WERI-Rb-1 (cell line): ENCODE results near the gene SLC18B1.

ENCODE experiments used
- DNase-seq: peaks from one replicate; pipeline ENCODE4 v3.0.0-alpha.2; 2020
- H3K27ac ChIP-seq: fragments of 250-450 bp; sonication (Bioruptor Pico); 2 replicates; pipeline ENCODE4 v1.5.1; 2020; ENCODE audit warnings: mild to moderate bottlenecking, moderate library complexity
- H3K27me3 ChIP-seq: fragments of 250-450 bp; sonication (Bioruptor Pico); 2 replicates; pipeline ENCODE4 v1.5.1; 2021; ENCODE audit warnings: mild to moderate bottlenecking, low read depth, moderate library complexity; ENCODE audit not compliant: insufficient read depth, severe bottlenecking
- H3K36me3 ChIP-seq: fragments of 250-450 bp; sonication (Bioruptor Pico); 2 replicates; pipeline ENCODE4 v1.5.1; 2020; ENCODE audit warnings: mild to moderate bottlenecking, moderate library complexity
- H3K4me3 ChIP-seq: 2 replicates; pipeline ENCODE4 v1.5.1; 2011; ENCODE audit warnings: low read depth, mild to moderate bottlenecking, control low read depth, low read length
- H3K9me3 ChIP-seq: fragments of 250-450 bp; sonication (Bioruptor Pico); 2 replicates; pipeline ENCODE4 v1.5.1; 2021; ENCODE audit warnings: mild to moderate bottlenecking, moderate library complexity; ENCODE audit not compliant: severe bottlenecking
- TF ChIP-seq, protein P1 (sequence below): IDR thresholded peaks from 2 replicates; pipeline ENCODE4 v1.5.1; 2011; ENCODE audit warnings: low read depth, mild to moderate bottlenecking, control low read depth, inconsistent platforms, low read length

SLC18B1 gene

GRCh38 chr6:132733283-132733682 lies 65.2 kb downstream of the SLC18B1 start:
- Histone ChIP-seq H3K4me3 (no peak overlapping the region), H3K27ac (no peak overlapping the region), H3K9me3 (no peaks in the 10 kb centered on the region), H3K36me3 (no peaks in the 10 kb centered on the region), H3K27me3 (peaks cover 52% of the 10 kb centered on the region)
- TF ChIP-seq, protein P1, sequence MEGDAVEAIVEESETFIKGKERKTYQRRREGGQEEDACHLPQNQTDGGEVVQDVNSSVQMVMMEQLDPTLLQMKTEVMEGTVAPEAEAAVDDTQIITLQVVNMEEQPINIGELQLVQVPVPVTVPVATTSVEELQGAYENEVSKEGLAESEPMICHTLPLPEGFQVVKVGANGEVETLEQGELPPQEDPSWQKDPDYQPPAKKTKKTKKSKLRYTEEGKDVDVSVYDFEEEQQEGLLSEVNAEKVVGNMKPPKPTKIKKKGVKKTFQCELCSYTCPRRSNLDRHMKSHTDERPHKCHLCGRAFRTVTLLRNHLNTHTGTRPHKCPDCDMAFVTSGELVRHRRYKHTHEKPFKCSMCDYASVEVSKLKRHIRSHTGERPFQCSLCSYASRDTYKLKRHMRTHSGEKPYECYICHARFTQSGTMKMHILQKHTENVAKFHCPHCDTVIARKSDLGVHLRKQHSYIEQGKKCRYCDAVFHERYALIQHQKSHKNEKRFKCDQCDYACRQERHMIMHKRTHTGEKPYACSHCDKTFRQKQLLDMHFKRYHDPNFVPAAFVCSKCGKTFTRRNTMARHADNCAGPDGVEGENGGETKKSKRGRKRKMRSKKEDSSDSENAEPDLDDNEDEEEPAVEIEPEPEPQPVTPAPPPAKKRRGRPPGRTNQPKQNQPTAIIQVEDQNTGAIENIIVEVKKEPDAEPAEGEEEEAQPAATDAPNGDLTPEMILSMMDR = no peak
- DNase-seq = no peak

DNA sequence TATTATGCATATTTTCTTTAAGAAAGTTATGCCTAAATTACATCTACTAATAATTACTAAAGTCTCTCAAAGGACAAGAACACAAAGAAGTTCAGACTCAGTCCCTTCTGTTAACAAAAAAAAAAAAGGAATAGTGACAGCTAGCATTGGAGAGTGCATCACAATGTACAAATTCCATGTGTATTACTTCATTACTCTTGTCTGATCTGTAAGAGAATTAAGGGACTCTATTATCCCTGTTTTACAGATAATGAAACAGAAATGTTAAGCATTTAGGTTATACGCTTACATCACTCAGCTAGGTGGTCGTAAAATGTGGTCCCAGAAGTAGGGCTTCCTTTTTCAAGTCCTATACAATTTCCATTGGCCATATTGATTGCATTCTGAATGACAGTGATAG lies 67.4 kb downstream of the SLC18B1 start:
- DNase-seq = no peak
- Histone ChIP-seq H3K27ac (no peak overlapping the region), H3K9me3 (no peaks in the 10 kb centered on the region), H3K27me3 (peaks cover 63% of the 10 kb centered on the region), H3K4me3 (no peak overlapping the region), H3K36me3 (no peaks in the 10 kb centered on the region)
- TF ChIP-seq, protein P1 = no peak

GRCh38 chr6:132730560-132730959 lies 67.9 kb downstream of the SLC18B1 start:
- Histone ChIP-seq H3K9me3 (no peaks in the 10 kb centered on the region), H3K27me3 (peaks cover 65% of the 10 kb centered on the region), H3K27ac (no peak overlapping the region), H3K36me3 (no peaks in the 10 kb centered on the region), H3K4me3 (no peak overlapping the region)
- TF ChIP-seq, protein P1 = no peak
- no peak for DNase-seq

- DNase-seq = no peak
- Histone ChIP-seq H3K4me3 (no peak overlapping the region), H3K27ac (no peak overlapping the region), H3K36me3 (no peaks in the 10 kb centered on the region), H3K27me3 (peaks cover 78% of the 10 kb centered on the region), H3K9me3 (no peaks in the 10 kb centered on the region)
- TF ChIP-seq, protein P1 = no peak
Observed at GRCh38 chr6:132728616-132729015, 69.8 kb downstream of the SLC18B1 start.

DNA sequence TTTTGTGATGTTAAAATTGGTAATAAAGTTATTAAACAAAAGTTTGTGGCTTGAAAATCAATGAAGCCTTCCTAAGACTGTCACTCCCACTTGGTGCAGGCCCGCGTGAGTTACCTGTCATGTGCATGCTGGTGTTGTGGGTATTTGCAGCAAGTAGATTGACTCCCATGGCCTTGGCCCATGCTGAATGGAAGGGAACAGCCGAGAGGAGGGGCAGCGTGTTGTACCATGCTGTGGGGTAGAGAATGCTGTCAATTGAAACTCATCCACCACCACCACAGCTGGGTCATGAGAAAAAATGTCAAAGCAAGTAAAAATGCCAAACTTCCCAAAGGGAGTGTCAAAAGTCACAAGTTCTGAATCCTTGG lies 71.8 kb downstream of the SLC18B1 start:
- Histone ChIP-seq H3K36me3 (no peaks in the 10 kb centered on the region), H3K27me3 (peaks cover 83% of the 10 kb centered on the region), H3K9me3 (no peaks in the 10 kb centered on the region), H3K4me3 (no peak overlapping the region), H3K27ac (no peak overlapping the region)
- no peak for DNase-seq
- TF ChIP-seq, protein P1 = no peak

- DNase-seq = no peak
- TF ChIP-seq, protein P1 = no peak
- Histone ChIP-seq H3K9me3 (no peaks in the 10 kb centered on the region), H3K27me3 (peaks cover 83% of the 10 kb centered on the region), H3K4me3 (no peak overlapping the region), H3K27ac (no peak overlapping the region), H3K36me3 (no peaks in the 10 kb centered on the region)
Observed at GRCh38 chr6:132725947-132726607, 72.4 kb downstream of the SLC18B1 start.
